GM12878 (cell line): ENCODE measurements around the gene PLCB2. TPM values are rescaled to one million over a fixed set of nuclear protein-coding genes. Genes with fewer than 3 reads are reported as not detected.

ENCODE experiments used
- ATAC-seq: fragments of 200-7000 bp; cut with Tn5 transposase; 3 replicates; pipeline ENCODE4 v1.9.1; 2020; ENCODE audit warnings: mild to moderate bottlenecking, moderate library complexity
- BruUV-seq: library from RNA; stranded (reverse); fragments of 400-500 nt; replicated peaks from 2 replicates; lab custom pipeline; 2021; lab: Mats Ljungman, UMichigan
- CTCF ChIA-PET: fragments of 300-600 bp; sonication (Branson Sonifier 250); formaldehyde crosslinking; extraction: SDS; loops from one replicate; lab custom pipeline; 2021; ENCODE audit warnings: inconsistent platforms; lab: Yijun Ruan, JAX
- POLR2A ChIA-PET: fragments of 350-600 bp; formaldehyde crosslinking; extraction: SDS; loops from one replicate; lab custom pipeline; 2021; ENCODE audit warnings: inconsistent platforms; lab: Charles Lee
- RAD21 ChIA-PET: fragments of 300-600 bp; sonication (Branson Sonifier 250); formaldehyde crosslinking; loops from one replicate; lab custom pipeline; 2023; ENCODE audit warnings: antibody characterized with exemption; ENCODE audit not compliant: unreplicated experiment; lab: Charles Lee
- SMC1A ChIA-PET: fragments of 300-600 bp; sonication (Branson Sonifier 250); formaldehyde crosslinking; loops from one replicate; lab custom pipeline; 2023; ENCODE audit not compliant: unreplicated experiment, uncharacterized antibody; lab: Charles Lee
- DNase-seq: peaks from one replicate; pipeline ENCODE4 v3.0.0-alpha.2; 2011; ENCODE audit warnings: low read depth, low spot score
- FAIRE-seq: peaks from 3 replicates; lab custom pipeline; 2011; peaks lifted over from hg19 to GRCh38; lab: Jason Lieb, UNC
- H2AFZ ChIP-seq: 2 replicates; pipeline ENCODE4 v1.6.0; 2011; ENCODE audit warnings: low read depth, low read length, control low read depth; ENCODE audit not compliant: control insufficient read depth
- H3K27ac ChIP-seq: 2 replicates; pipeline ENCODE4 v1.5.1; 2011; ENCODE audit warnings: control low read depth; ENCODE audit not compliant: control insufficient read depth, insufficient read depth
- H3K27me3 ChIP-seq, 2 experiments: replicated peaks in 1 of 2; 2 replicates each; pipeline versions ENCODE4 v1.6.0 to v1.6.1; 2011; ENCODE audit warnings: low read length in 1 of 2; ENCODE audit not compliant: control insufficient read depth in 2 of 2, insufficient read depth in 2 of 2
- H3K36me3 ChIP-seq, 2 experiments: 2 replicates each; pipeline ENCODE4 v1.5.1; 2011; ENCODE audit warnings: low read length in 1 of 2; ENCODE audit not compliant: control insufficient read depth in 2 of 2, insufficient read depth in 2 of 2
- H3K4me1 ChIP-seq: 2 replicates; pipeline ENCODE4 v1.6.1; 2011; ENCODE audit warnings: mild to moderate bottlenecking, low read length, moderate library complexity, mixed read lengths; ENCODE audit not compliant: control insufficient read depth, insufficient read depth
- H3K4me2 ChIP-seq: 2 replicates; pipeline ENCODE4 v1.6.0; 2011; ENCODE audit warnings: control low read depth; ENCODE audit not compliant: control insufficient read depth, insufficient read depth
- H3K4me3 ChIP-seq: fragments of 200-600 bp; sonication (generic); 2 replicates; pipeline ENCODE4 v1.5.1; 2016
- H3K79me2 ChIP-seq: 2 replicates; pipeline ENCODE4 v1.6.0; 2011; ENCODE audit warnings: low read length; ENCODE audit not compliant: control insufficient read depth, insufficient read depth
- H3K9ac ChIP-seq: 2 replicates; pipeline ENCODE4 v1.8.0; 2011; ENCODE audit warnings: low read length, control low read depth, mixed read lengths; ENCODE audit not compliant: control insufficient read depth, insufficient read depth
- H3K9me3 ChIP-seq: replicated peaks from 3 replicates; pipeline ENCODE4 v1.5.1; 2011; ENCODE audit warnings: mild to moderate bottlenecking, low read length; ENCODE audit not compliant: control insufficient read depth, insufficient read depth
- H4K20me1 ChIP-seq: 2 replicates; pipeline ENCODE4 v1.6.0; 2011; ENCODE audit not compliant: control insufficient read depth, insufficient read depth
- ATF7 ChIP-seq: fragments of 450-650 bp; IDR thresholded peaks from 2 replicates; pipeline ENCODE4 v1.6.1; 2016; ENCODE audit warnings: low read depth, mild to moderate bottlenecking
- ETV6 ChIP-seq, 2 experiments: fragments of 450-650 bp in 1 of 2; IDR thresholded peaks in 1 of 2; conservative IDR thresholded peaks in 1 of 2; 2 replicates each; pipeline ENCODE4 v1.6.1; 2014; ENCODE audit warnings: antibody characterized with exemption in 1 of 2, borderline replicate concordance in 1 of 2, low read depth in 1 of 2, mild to moderate bottlenecking in 1 of 2, moderate library complexity in 1 of 2
- IRF4 ChIP-seq: IDR thresholded peaks from 2 replicates; pipeline ENCODE4 v1.6.1; 2011; ENCODE audit warnings: low read depth, low read length
- MYB ChIP-seq: fragments of 150-350 bp; IDR thresholded peaks from 2 replicates; pipeline ENCODE4 v1.6.1; 2014; ENCODE audit warnings: mild to moderate bottlenecking, low read depth, low read length, borderline replicate concordance
- RAD21 ChIP-seq: IDR thresholded peaks from 2 replicates; pipeline ENCODE4 v1.6.1; 2011; ENCODE audit warnings: mild to moderate bottlenecking, low read depth, low read length, moderate library complexity; ENCODE audit not compliant: insufficient read depth
- RUNX3 ChIP-seq: IDR thresholded peaks from 2 replicates; pipeline ENCODE4 v1.6.1; 2012; ENCODE audit warnings: low read length, inconsistent platforms
- SUPT20H ChIP-seq: IDR thresholded peaks from 2 replicates; pipeline ENCODE4 v1.6.1; 2011; ENCODE audit warnings: low read depth, mild to moderate bottlenecking, low read length, moderate library complexity, borderline replicate concordance; ENCODE audit not compliant: control insufficient read depth
- YY1 ChIP-seq: IDR thresholded peaks from 2 replicates; pipeline ENCODE4 v1.6.1; 2011; ENCODE audit warnings: low read depth, mild to moderate bottlenecking, low read length
- WGBS: methylation state at CpG from one replicate; pipeline ENCODE4 v1.1.6; 2016; ENCODE audit warnings: low lambda C conversion rate; ENCODE audit not compliant: insufficient replicate concordance, insufficient coverage; ENCODE audit errors: missing lambda C conversion rate; 5-methylcytosine and 5-hydroxymethylcytosine counted together
- in situ Hi-C: fragments of 300-500 bp; cut with MboI; formaldehyde crosslinking; loops from 9 replicates; pipeline ENCODE4 v1.14.3; 2018; ENCODE audit warnings: mixed read lengths
- intact Hi-C: fragments of 100-400 bp; cut with micrococcal nuclease; formaldehyde crosslinking; loops from one replicate; pipeline ENCODE4 v1.14.2; 2022; ENCODE audit not compliant: unreplicated experiment
- polyA plus RNA-seq, 11 experiments: library from polyadenylated mRNA; depleted of rRNA in 4 of 11; unstranded in 6 of 11; stranded (reverse) in 5 of 11; fragments of >200 nt; fragmentation: Nextera tagmentation in 4 of 11; fragmentation: Illumina TruSeq in 1 of 11; extraction: Ambion mirVana in 4 of 11; extraction: Trizol in 1 of 11; gene quantifications; 1 replicate in 1 of 11; 2 replicates in 10 of 11; pipeline versions ENCODE4 v1.2.1 to v1.2.3, GENCODE V29; 2011 to 2016; ENCODE audit warnings: inconsistent platforms in 2 of 11, missing spikeins in 2 of 11, low read depth in 1 of 11
- total RNA-seq, 4 experiments: library from RNA; depleted of rRNA in 3 of 4; stranded (reverse); fragments of >200 nt in 3 of 4; fragmentation: Illumina TruSeq in 1 of 4; extraction: Trizol in 1 of 4; gene quantifications; 2 replicates each; pipeline versions ENCODE4 v1.2.1 to v1.2.3, GENCODE V29; 2013 to 2021

PLCB2 gene
- total and polyA plus RNA-seq, 10 of the 15 experiments (the other 5 are each of a cell fraction or from before 2014, with no cell fraction given), result 1.2 to 39.4 (median 10.7) TPM

GRCh38 chr15:40309344-40309862, 1.7 kb upstream of the PLCB2 start (continued):
- TF ChIP-seq ATF7 (no peak), RAD21 (no peak), MYB (no peak), RUNX3 (no peak), IRF4 (no peak), SUPT20H (no peak)

GRCh38 chr15:40306908-40307307, 827 bp downstream of the PLCB2 start:
- no TSS peak for BruUV-seq
- no peaks in the 10 kb centered on the region for H4K20me1 ChIP-seq
- TF ChIP-seq YY1 (no peak), ETV6 (conservative IDR thresholded peaks at IDR 0.05 in 1 of 2, IDR thresholded peaks at IDR 0.05 in 1 of 2; ENCODE audit: borderline replicate concordance in 1 of 2, low read depth in 1 of 2) (0 out of 4 replicates have a peak, but pooled peaks of 1 of the 2 experiments have one; percentile 22)
- TF ChIP-seq, all 136 proteins: peak for 1
- H3K9ac ChIP-seq, result peak overlapping the region; percentile 1; the same call in 1 of the 2 replicates
- peak overlapping the region; percentile 26 for H2AFZ ChIP-seq
- no peak for FAIRE-seq
- ChIA-PET CTCF (interaction anchor here (0.8 to 17.6 kb wide), 11 partner anchors 8 to 261 kb away, joined by 3 to 336 read pairs (median 6); partner anchors contain the start of genes ANKRD63, CCDC9B and INAFM2), SMC1A (interaction anchor here (1.4 to 10.0 kb wide), 7 partner anchors 14 to 271 kb away, joined by 3 to 83 read pairs (median 4); partner anchors contain the start of gene INAFM2), POLR2A (no interaction called here), RAD21 (interaction anchor here (0.8 to 6.8 kb wide), 3 partner anchors 29 to 33 kb away, joined by 3 to 87 read pairs (median 4); no protein-coding TSS in a partner anchor)
- no peak for DNase-seq
- H3K27ac ChIP-seq, result no peak overlapping the region
- peak overlapping the region; percentile 80 for H3K4me3 ChIP-seq
- peak overlapping the region; percentile 3 for H3K4me2 ChIP-seq
- intact Hi-C loops, result no loop called here
- H3K79me2 ChIP-seq, result no peaks in the 10 kb centered on the region
- no peaks in the 10 kb centered on the region for H3K9me3 ChIP-seq
- H3K36me3 ChIP-seq, result no peaks in the 10 kb centered on the region
- peak; percentile 14; the same call in 2 of the 3 replicates for ATAC-seq
- 0 out of 4 replicates have a peak, but pooled peaks cover 0 to 1% of the 10 kb centered on the region in 2 experiments for H3K27me3 ChIP-seq
- peaks cover 12% of the 10 kb centered on the region for H3K4me1 ChIP-seq
- WGBS, result 53% methylated on average over 7 of the region's 7 CpGs
- in situ Hi-C loops, result loop anchor here (5.0 kb wide), 1 partner anchor 50 kb away; the partner anchor contains the start of gene DISP2
